Activated CD4-positive, alpha-beta T cell treated with anti-CD3 and anti-CD28 coated beads, Interleukin-2, amount 50 U/mL, for 48 hours (primary cell): ENCODE data around the gene NUAK2.
"Not testable (repeated sequence)": the region's sequence is repeated elsewhere in the genome, so short reads cannot be mapped to it uniquely, and the experiment has no call there.

Experiments
- DNase-seq, 2 experiments: peaks; one replicate each; pipeline ENCODE4 v3.0.0-alpha.2; 2020

NUAK2 gene

DNA sequence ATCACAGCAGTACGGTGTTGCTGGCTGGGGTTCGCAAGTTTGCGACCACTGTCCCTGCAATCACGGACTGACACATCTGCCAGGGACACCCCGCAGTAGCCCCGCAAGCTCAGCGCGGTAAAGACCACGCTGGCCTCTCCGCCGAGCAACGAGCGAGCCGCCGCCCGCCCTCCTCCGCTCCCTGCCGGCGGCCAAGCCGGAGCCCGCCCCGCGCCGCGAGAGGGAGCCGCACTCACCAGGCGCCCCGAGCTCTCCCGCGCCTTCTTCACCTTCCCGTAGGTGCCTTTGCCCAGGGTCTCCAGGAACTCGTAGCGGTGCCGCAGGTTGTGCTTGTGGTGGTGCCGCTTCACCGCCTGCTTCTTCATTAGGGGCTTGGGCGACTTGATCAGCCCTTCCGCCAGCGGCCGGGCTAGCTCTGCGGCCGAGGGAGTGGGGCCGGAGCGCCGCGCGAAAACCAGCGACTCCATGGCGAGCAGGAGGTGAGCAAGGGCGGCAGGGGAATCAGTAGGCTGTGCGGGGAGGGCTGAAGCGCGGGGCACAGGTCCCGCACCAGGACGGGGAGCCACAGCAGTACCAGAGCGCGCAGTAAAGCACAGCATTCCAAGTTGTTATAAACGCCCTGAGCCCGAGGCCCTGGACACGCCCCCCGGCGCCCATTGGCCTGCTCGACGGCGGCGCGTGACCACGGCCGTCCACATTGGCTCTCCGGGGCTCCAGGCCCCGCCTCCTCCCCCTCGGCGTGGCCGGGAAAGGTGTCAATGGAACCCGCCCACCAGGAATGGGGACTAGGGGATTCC, at the start of gene NUAK2:
NUAK2 (minus strand) TSS at position 584 of the 797 bp plus-strand sequence; CDS start at position 467, 117 bp downstream.
- DNase-seq: peak; percentile 88 to 91

DNA sequence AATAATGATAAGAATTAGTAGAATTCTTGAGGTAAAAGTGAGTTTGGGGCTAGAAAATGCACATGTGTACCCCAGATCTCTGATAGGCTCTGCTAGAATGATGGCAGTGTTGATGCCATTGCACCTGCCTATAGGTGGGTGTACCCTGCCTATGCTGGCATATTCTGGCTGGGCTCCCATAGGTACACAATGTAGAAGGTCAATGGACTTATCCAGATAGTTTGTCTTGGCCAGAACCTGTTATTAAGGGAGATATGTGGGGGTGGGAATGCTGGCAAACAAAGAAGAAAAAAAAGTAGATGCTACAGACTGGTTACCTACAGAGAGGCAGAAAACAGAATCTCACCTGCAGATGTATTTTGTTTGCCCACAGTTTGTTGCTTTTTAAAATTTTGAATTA, 49.2 kb upstream of the NUAK2 start:
- DNase-seq: no peak

DNA sequence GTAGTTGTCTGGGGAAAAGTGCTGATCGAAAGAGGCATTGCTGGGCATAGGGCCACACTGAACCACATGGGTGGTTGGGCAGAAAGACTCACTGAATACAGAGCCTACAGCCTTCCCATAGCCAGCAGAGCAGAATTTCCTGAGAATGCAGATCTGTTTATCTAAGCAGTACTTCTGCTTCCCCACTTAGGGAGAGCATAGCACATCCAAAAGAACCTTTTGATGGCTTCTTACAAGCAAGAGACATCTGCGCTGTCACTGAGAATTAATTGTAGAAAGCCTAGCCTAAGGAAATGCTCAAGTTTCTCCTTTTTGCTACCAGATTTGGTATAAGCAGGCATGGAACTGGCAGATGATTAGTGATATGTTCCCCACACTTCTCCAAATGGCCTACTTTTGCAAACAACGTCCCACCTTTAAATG, 48.2 kb upstream of the NUAK2 start:
- no peak for DNase-seq

DNA sequence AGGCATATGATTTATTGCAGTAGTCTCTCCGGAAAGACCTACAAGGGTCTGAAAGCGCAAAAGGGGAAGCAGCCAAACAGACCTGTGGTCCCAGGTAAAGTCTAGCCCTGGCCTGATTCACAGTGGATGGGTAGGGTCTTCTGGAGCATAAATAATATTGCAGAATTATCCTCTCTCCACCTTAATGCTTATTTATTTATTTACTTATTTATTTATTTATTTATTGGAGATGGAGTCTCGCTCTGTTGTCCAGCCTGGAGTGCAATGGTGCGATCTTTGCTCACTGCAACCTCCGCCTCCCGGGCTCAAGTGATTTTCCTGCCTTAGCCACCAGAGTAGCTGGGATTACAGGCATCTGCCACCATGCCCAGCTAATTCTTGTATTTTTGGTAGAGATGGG, 46.9 kb upstream of the NUAK2 start:
- DNase-seq: no peak

DNA sequence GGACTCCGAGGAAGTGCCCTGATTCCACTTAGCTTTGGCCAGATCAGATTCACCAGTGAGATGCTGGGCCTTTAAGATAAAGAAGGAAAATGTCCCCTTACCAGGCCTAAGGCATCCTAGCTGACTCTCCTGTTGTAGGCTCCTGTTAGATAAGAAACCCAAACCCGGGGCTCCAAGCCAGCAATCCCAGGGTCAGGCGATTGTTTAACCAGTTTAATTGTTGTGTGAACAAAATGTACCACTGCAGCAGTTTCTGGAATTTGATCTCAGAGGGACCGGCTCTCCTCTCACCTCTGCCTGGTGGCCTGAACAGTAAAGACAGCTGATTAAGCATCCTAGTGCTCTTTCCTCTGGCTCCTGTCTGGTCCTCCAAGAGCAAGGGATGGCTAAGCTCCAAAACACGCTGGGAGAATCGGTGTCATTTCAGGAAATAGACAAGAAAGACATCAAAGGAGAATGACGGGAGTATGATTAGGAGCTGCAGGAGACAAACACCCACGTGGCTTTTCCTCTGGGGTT, 44.5 kb upstream of the NUAK2 start:
- no peak for DNase-seq

DNA sequence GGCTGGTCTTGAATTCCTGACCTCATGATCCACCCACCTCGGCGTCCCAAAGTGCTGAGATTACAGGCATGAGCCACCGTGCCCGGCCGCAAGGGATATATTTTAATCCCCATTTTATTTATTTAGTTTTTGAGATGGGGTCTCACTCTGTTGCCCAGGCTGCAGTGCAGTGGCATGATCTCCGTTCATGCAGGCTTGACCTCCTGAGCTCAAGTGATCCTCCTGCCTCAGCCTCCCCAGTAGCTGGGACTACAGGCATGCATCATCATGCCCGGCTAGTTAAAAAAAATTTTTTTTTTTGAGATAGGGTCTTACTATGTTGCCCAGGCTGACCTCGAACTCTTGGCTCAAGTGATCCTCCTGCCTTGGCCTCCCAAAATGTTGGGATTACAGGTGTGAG, 43.5 kb upstream of the NUAK2 start:
- DNase-seq: not testable (repeated sequence)

DNA sequence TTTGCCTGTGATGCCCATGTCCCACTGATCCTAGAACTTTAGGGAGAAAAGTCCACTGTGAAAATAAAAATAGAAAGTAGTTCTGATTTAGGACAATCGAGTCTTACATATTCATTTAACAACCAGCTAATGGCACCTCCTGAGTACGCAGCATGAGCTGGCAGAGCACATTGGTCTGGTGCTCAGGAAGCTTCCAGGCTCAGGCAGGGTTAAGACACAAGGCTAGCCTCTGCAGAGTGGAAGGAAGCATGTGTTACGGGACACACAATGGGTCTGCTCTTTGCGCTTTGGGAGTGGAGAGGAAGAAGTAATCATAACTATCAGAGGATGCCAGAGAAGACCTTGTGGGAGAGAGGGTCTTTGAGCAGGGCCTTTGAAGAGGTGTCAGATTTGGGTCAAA, 39.3 kb upstream of the NUAK2 start:
- no peak for DNase-seq

DNA sequence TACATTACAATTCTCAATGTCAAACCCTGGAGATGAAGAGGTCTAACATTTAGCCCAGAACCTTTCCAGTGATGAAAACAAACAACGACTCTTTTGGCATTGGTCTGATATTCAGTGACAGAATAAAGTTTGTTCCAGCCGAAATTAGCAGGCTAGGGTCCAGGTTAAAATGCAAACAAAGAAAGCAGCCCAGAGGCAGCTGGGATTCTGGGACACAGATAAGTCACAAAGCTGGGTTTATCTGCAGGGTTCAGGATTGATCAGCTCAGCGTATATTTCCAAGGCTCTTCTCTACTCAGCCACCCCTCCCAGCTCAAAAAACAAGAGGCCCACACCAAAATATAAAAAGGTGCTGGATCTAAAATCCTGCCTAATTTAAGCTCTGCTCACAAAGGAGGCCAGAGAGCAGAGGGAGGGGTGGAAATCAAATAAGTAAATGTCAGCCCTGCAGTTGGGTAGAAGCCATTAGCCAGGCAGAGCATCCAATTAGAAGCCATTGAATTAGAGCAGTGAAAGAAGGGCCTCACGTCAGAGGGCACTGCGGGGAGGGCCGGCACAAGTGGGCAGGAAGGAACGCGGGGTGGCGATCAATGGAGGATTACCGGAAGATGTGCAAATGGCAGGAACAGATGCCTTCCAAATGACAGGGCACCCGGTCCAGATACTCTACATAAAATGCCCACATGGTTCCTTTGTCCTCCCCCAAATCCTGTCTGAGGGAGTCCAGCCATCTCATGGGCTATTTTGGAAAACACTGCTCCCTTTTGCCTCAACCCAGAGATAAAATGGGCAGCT, 38.4 kb upstream of the NUAK2 start:
- no peak for DNase-seq

DNA sequence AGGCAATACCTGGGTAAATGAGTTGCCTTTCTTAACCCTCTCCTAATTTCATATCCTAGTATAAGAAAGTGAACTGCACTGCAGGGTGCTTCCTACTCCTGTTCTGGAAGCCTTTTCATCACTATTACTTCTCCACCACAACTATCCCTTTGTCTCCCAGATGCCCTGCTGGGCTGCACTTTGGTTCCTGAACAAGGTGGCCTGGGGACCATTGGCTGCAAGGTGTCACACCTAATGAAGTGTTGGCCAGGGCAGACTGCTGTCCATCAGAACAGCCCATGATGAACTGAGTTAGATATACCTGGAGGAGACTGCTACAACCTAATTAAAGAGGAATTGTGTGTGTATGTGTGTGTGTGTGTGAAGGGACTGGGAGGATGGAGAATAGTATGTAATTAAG, 37.0 kb upstream of the NUAK2 start:
- no peak for DNase-seq

DNA sequence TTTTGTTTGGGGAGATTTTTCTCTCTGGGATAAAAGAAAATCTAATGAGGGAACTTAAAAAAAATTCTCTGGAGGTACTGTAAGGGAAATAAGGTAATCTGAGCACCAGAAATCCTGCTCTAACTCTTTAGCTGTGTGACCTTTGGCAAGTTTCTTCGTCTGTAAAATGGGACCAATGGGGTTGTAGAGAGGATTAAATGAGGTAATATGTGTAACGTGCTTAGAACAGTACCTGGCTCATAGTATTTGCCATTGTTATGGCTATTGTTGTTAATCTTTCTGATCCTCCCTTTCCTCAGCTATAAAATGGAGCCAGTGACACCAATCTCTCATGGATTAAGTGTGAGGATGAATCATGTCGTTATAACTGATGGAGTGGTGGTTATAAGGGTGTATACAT, 36.0 kb upstream of the NUAK2 start:
- DNase-seq: no peak

DNA sequence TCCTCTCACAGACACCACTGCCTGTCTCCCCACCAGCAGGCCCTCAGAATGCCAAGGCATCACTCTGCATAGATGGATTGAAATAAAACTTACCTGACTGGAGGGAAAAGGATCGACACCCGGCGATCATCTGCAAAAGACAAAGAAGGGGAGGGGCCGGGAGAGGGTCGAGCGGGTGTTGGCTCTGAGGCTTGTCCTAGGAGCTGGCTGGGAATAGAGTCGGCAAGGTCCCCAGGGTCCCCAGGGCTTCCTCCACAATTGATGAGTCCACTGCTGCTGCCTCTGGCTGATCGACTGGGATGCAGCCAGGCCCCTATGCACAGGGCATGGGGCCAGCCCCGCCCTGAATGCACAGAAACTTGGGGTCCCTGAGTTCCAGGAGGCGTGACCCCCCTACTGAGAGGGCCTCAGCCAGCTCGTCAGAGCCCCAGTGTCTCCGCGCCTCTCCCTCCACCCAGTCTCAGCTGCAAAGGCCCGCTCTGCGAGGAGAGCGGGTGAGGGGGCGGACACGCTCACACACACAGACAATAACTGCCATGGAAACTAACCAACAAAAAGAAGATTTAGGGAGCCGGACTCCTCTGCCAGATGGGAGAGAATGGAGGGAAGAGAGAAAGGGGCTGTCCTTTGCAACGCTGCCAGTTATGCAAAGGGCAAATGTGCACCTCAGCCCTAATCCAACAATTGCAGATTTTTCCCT, 35.0 kb upstream of the NUAK2 start, which contains the start of gene KLHDC8A:
KLHDC8A (minus strand) TSS at position 483 of the 700 bp plus-strand sequence. CDS start 13,318 bp downstream, outside the sequence.
- no peak for DNase-seq

DNA sequence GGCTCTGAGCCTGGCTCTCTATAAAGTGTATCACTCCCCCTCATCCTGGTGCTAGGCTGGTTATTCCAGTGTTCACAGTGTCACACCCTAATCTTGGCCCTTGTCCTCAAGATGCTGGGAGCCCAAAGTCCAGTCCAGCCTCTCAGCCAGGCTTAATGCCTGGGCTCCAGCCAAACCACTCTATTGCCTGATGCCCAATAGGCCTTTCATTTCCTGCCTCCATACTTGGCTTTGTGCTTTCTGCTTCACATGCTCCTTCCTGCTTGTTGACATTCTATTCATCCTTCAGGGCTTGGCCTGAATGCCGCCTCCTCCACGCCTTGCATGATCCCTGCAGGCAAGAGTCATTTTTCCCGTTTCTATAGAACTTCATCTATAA, 33.5 kb upstream of the NUAK2 start:
- DNase-seq: no peak

DNA sequence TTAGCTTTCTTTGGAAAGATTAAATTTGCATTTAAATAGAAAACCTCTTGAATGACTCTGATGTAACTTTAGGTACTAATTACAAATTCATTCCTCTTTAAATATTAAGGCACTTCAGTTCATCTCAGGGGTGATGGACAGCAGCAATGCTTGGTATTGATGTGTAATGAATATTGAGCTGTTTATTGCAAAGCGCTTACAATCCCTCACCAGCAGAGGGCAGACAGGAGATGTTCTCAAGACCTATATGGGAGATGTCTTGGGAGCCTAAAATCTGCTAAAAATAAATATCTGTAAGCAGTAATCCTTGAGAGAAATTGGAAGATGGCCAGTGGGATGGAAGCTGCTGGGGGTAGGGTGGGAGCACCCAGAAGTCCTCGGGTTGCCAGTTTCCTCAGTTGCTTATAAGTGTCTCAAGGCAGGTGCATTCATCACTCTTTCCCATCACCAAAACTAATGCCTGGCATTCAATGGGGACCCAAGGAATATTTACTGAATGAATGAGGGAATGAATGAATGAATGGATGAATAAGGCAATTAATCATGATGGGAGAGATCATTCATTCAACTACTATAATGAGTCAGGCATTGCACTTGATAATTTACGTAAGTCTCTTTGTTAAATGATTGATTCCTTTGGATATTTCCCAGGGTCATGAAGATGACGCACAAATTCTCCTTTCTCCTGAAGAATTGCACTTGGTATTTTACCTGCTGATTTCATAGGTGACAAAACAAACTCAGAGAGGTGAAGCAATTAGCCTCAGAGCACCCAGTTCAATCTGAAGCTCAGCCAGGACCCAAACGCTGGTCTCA, 32.9 kb upstream of the NUAK2 start:
- peak; percentile 55 to 71 for DNase-seq

DNA sequence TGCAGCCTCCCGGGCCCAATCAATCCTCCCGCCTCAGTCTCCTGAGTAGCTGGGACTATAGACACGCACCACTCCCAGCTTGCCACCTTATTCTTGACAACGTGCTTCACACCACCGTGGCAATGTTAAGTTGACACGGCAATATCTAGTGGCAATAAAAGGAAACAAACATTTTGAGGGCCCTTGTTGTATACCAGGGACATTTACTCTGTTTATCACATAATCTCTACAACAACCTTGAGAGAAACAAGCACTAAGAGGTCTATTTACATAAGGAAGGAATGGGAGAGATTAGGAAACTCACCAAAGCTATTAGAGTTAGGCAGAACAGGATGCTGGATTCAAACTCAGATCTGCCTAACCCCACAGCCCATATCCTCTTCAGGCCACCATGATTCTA, 32.1 kb upstream of the NUAK2 start:
- DNase-seq: no peak

DNA sequence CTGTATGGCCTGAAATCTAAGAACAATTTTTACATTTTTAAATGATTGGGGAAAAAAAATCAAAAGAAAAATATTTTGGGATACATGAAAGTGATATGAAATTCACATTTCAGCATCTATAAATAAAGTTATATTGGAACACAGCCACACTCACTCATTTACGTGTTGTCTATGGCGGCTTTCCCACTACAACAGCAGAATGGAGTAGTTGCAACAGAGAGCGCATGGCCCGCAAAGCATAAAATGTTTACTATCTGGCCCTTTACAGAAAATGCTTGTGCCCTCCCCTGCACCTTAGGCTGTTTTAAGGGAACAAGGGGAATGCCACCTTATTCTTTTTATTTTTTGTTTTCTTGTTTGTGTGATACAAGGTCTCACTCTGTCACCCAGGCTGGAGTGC, 31.6 kb upstream of the NUAK2 start:
- DNase-seq: no peak

DNA sequence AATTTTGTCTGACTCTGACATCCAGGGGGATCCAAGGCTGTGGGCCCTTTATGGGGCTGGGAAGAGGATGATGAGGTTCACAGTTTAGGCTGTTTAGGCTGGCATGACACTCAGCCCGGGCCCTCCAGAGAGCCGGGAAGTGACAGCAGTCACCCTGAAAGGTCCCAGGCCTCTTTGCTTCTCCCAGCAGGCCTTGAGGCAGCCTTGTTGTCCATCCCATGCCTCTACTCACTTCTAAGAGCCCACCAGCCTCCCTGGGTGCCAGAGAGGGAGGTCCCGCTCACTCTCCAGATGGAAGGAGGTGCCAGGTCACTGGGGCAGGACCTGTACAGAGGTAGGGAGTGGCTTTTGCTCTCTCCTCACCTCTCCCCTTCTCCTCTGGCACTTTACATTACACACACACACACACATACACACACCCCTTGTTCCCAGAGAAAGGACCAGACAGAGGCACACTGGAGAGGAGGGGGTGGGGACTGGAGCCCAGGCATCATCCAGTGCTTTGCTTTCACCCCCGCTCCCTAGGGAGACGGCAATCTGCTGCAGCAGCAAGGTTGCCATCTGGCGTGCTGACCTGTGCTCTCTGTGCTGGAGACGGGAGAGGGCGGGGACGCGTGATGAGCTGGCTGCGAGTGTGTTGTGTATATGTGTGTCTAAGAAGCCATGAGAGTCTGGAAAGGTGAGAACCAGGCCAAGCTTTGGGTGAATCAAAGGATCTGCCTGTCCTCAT, 30.6 kb upstream of the NUAK2 start:
- no peak for DNase-seq

DNA sequence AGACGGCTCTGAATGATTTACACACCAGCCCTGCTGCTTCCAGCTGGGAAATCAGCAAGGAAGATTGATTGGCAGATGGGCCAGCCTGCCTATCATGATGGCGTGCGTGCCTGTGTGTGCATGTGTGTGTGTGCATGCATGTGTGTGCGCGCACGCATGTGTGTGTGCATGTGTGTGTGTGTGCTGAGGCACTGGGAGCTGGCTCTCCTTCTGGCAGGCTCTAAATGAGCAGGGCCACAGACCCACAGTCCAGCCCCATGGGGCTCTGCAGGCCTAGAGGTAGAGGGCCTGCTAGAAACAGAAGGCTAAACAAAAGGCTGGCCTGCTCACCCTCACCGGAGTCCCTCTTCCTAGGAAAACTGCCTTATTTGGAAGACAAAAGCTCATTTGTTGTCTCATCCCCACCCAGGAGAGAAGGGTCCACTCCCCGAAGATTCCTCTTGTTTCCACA, 29.2 kb upstream of the NUAK2 start:
- DNase-seq: no peak

DNA sequence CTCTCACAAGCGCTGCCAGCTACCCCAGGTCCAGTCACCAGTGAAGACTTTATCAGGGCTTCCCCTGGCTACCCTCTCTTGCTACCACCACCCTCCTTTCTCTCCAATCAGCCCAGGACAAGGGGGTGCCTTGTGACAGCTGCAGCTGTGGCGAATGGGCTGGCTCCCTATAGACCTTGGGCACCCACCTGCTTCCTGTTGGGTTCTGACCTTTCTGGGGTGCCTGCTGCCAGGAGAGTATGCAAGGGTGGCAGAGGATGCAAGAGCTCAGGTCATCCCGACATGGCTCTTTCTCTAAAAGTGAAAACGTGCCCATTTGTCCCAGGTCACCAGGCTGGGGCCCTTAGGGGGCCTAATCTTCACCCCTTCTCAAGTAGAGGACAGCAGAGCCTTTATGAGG, 28.6 kb upstream of the NUAK2 start:
- no peak for DNase-seq

DNA sequence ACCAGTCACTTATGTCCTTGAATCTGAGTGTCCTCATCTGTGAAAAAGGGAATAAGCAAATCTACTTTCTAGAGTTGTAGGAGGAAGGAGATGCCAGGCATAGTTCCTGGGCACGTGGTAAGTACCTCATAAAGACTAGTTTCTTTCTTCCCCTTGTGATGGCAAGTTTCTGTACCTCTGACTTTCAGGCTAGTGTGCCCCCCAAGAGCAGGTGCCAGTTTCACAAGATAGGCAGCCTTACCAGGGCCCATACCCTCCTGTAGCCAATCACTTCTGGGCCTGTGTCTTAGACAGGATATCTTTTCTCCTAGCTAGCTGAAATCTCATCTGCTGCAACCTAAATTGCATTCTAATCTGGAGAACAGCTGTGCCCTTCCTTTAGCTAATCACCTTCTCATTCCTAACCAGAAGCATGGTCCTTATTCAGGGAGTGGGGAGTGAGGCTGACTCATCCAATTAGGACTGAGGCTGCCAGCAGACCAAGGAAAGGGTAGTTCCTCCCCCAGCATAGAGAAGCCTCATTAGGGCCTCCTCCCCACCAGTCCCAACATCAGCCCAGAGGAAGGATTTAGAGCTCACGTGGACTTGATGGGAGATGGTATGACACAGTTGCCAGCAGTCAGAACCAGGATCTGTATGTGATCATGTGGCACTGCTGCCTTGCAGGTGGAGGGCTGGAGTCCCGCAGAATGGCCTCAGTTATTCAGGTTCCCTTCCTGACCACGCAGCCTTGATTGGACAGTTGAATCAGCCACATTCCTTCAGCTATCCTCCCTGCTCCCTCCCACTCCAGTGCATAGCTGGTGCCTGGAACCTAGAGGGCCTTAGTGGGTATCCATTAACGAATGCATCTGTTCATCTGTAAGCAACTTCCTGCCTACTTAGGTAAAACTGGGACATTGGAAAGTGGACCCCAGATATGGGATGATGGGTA, 27.3 kb upstream of the NUAK2 start:
- DNase-seq: no peak

DNA sequence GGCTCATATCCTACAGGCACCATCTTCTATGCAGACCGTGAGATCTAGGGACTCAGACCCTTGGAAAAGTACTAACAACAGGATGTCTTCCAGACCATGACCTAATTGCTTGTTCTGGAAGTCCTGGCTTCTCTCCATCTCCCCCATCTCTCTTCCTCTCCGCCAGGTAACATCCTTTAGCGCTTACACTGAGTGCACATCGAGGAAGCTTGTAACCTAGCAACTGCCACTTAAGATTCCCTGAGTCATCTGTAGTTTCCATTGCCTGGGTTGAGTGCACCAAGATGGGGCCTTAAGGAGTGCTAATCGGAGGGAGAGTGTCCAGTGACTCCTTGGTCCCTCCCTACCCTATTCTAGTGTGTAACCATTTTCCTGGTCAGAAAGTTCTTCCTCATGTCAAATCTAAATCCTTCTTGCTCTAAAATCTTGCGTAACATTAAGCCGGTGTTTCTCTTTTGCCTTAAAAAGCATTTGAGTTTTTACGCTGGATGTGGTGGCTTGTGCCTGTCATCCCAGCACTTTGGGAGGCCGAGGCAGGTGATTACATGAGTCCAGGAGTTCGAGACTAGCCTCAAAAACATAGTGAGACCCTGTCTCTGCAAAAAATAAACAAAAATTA, 25.5 kb upstream of the NUAK2 start:
- DNase-seq: no peak
